H1 (cell line): Measurements from ENCODE around the gene EPHA7. TPM values are rescaled to one million over a fixed set of nuclear protein-coding genes. Genes with fewer than 3 reads are reported as not detected.
A peak's percentile ranks its signal among the peaks of the same experiment; 100 is the strongest.

Experiments
- CHD7 ChIP-seq: fragments of 300-600 bp; sonication (generic); IDR thresholded peaks from 2 replicates; pipeline ENCODE4 v1.7.1; 2012; ENCODE audit warnings: low read length, moderate library complexity, mild to moderate bottlenecking, inconsistent platforms; ENCODE audit not compliant: insufficient replicate concordance
- CTCF ChIP-seq, 3 experiments: IDR thresholded peaks; 1 replicate in 2 of 3; 2 replicates in 1 of 3; pipeline versions ENCODE4 v1.5.1 to v1.6.1; 2011; ENCODE audit warnings: low read length in 3 of 3, mild to moderate bottlenecking in 3 of 3, inconsistent platforms in 2 of 3, low read depth in 1 of 3, moderate library complexity in 1 of 3; ENCODE audit not compliant: insufficient read depth in 1 of 3; ENCODE audit errors: control extremely low read depth in 1 of 3
- EP300 ChIP-seq, 2 experiments: IDR thresholded peaks; 1 replicate in 1 of 2; 2 replicates in 1 of 2; pipeline ENCODE4 v1.6.1; 2011 to 2012; ENCODE audit warnings: low read depth in 2 of 2, low read length in 2 of 2, mild to moderate bottlenecking in 2 of 2, borderline replicate concordance in 1 of 2, inconsistent platforms in 1 of 2, moderate library complexity in 1 of 2
- HDAC2 ChIP-seq, 2 experiments: fragments of 300-600 bp in 1 of 2; sonication (generic) in 1 of 2; IDR thresholded peaks; 2 replicates each; pipeline ENCODE4 v1.6.1; 2011 to 2012; ENCODE audit warnings: low read depth in 2 of 2, low read length in 2 of 2, mild to moderate bottlenecking in 2 of 2, moderate library complexity in 2 of 2, borderline replicate concordance in 1 of 2, inconsistent platforms in 1 of 2
- JUND ChIP-seq: IDR thresholded peaks from 2 replicates; pipeline ENCODE4 v1.6.1; 2011; ENCODE audit warnings: mild to moderate bottlenecking, improper control_type of control experiment, low read length
- YY1 ChIP-seq: IDR thresholded peaks from 2 replicates; pipeline ENCODE4 v1.6.1; 2011; ENCODE audit warnings: low read depth, mild to moderate bottlenecking, low read length
- polyA plus RNA-seq, 7 experiments: library from polyadenylated mRNA; depleted of rRNA in 3 of 7; stranded (reverse) in 5 of 7; unstranded in 2 of 7; fragments of >200 nt in 5 of 7; fragments of 200-250 nt in 2 of 7; gene quantifications; 1 replicate in 5 of 7; 2 replicates in 1 of 7; 4 replicates in 1 of 7; pipeline versions ENCODE4 v1.2.1 to v1.2.3, GENCODE V29; 2011 to 2013; ENCODE audit warnings: missing spikeins in 2 of 7, mixed read lengths in 2 of 7
- total RNA-seq: library from RNA; stranded (reverse); fragmentation: NEBNext Ultra II Directional; extraction: Animal tissue kit (Norgen Biotek cat#: 25700); gene quantifications from 2 replicates; pipeline ENCODE4 v1.2.1, GENCODE V29; 2021

The EPHA7 gene
- total and polyA plus RNA-seq, 2 of the 8 experiments (the other 6 are each of a cell fraction or from before 2014, with no cell fraction given), result 1.3 to 6.8 TPM

DNA sequence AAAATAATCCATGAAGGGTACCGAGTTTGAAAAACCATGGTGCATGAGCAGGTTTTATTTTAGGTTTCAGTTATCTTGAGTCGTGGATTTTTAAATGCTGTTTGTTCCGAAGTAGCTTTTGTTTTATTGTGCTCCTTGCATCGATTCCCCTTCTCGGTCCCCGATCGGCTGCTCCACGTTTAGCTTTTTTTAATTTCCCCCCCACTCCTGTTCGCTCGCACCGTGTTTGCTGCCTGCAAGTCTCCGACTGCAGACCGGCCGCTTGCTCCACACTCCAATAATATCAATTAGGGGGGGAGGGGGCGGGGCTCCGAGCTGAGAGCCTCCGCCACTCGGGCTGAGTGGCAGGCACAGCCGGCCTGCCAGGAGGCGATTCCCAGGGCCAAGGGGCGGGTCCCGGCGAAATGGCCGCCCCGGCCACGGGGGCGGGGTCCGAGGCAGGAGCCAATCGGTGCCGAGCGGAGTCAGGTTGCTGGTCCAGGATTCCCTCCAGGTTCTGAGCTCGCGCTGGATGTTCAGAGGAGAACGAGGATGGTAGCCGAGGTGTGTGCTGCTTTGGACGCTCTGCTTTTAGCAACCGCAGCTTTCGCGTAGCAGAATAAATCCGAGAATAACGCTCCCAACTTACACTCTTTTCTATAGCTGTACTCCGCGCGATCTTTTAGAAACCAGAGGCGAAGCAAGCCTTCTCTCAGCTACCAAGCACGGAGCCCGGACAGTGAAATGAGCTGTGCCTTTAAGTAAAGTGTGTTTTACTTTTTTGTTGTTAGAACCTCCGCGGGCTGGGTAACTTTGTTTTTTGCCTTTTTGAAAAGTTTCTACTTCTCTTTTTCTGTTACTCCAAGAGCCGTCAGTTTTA is at the start of gene EPHA7 (continued):
- TF ChIP-seq CHD7 (no peak), HDAC2 (IDR thresholded peaks at IDR 0.05; ENCODE audit: borderline replicate concordance in 1 of 2, low read depth in 2 of 2, low read length in 2 of 2) (no peak), JUND (no peak), CTCF (IDR thresholded peaks at IDR 0.05; ENCODE audit: control extremely low read depth in 1 of 3, insufficient read depth in 1 of 3, low read depth in 1 of 3, low read length in 3 of 3) (no peak), YY1 (peak; percentile 84), EP300 (IDR thresholded peaks at IDR 0.05; ENCODE audit: borderline replicate concordance in 1 of 2, low read depth in 2 of 2, low read length in 2 of 2) (no peak)
